GM06990 (cell line): ENCODE results near the gene SIAH2.

Experiments used
- DNase-seq: peaks from one replicate; pipeline ENCODE4 v3.0.0-alpha.2; 2011; ENCODE audit not compliant: insufficient read length; ENCODE audit errors: extremely low read depth
- H3K27me3 ChIP-seq: replicated peaks from 2 replicates; pipeline ENCODE4 v1.6.0; 2011; ENCODE audit warnings: low read length; ENCODE audit not compliant: control insufficient read depth, insufficient read depth
- H3K36me3 ChIP-seq: 2 replicates; pipeline ENCODE4 v1.5.1; 2011; ENCODE audit warnings: low read length; ENCODE audit not compliant: control insufficient read depth, insufficient read depth
- H3K4me3 ChIP-seq: replicated peaks from 2 replicates; pipeline ENCODE4 v1.5.1; 2011; ENCODE audit warnings: low read depth, mild to moderate bottlenecking, control low read depth, low read length
- CTCF ChIP-seq: IDR thresholded peaks from 2 replicates; pipeline ENCODE4 v1.5.1; 2011; ENCODE audit warnings: low read length, control low read depth, mild to moderate bottlenecking, inconsistent platforms; ENCODE audit not compliant: insufficient read depth, poor library complexity, severe bottlenecking

The SIAH2 gene

GRCh38 chr3:150764967-150765366, 2.0 kb upstream of the SIAH2 start:
- TF ChIP-seq CTCF = no peak
- H3K36me3 ChIP-seq = no peaks in the 10 kb centered on the region
- H3K27me3 ChIP-seq = no peaks in the 10 kb centered on the region
- DNase-seq = no peak
- no peak overlapping the region for H3K4me3 ChIP-seq

- no peak for DNase-seq
- no peaks in the 10 kb centered on the region for H3K36me3 ChIP-seq
- H3K4me3 ChIP-seq = peak overlapping the region; percentile 78
- H3K27me3 ChIP-seq = no peaks in the 10 kb centered on the region
- no peak for TF ChIP-seq CTCF
These were observed 1.6 kb upstream of the SIAH2 start for GRCh38 chr3:150764566-150764965.

- Histone ChIP-seq H3K36me3 (no peaks in the 10 kb centered on the region), H3K4me3 (peak overlapping the region; percentile 78), H3K27me3 (no peaks in the 10 kb centered on the region)
- no peak for DNase-seq
- TF ChIP-seq CTCF = peak; percentile 61
These were observed 993 bp upstream of the SIAH2 start for GRCh38 chr3:150763841-150764483.

- Histone ChIP-seq H3K4me3 (peak overlapping the region; percentile 78), H3K27me3 (no peaks in the 10 kb centered on the region), H3K36me3 (no peaks in the 10 kb centered on the region; the same call in 1 of the 2 replicates)
- no peak for DNase-seq
- no peak for TF ChIP-seq CTCF
These were observed 277 bp downstream of the SIAH2 start for GRCh38 chr3:150762662-150763121.

GRCh38 chr3:150761831-150762661, 923 bp downstream of the SIAH2 start:
- Histone ChIP-seq H3K4me3 (peak overlapping the region; percentile 78), H3K36me3 (no peaks in the 10 kb centered on the region; the same call in none of the 2 replicates), H3K27me3 (no peaks in the 10 kb centered on the region)
- no peak for TF ChIP-seq CTCF
- peak; percentile 44 for DNase-seq
